ENCODE data around the gene NIPBL. TPM values are rescaled to one million over a fixed set of nuclear protein-coding genes. Genes with fewer than 3 reads are reported as not detected.

NIPBL gene
- total RNA-seq, 1 experiment from 2014 or later, result 69.5 TPM

- CTCF ChIA-PET, result no interaction called here
- TF ChIP-seq EZH2 (IDR thresholded peaks at IDR 0.05; ENCODE audit: borderline replicate concordance, low read depth, low read length, poor library complexity, severe bottlenecking), result no peak
- TF ChIP-seq CTCF (conservative IDR thresholded peaks at IDR 0.05; ENCODE audit: low read depth, low read length), result no peak
- Histone ChIP-seq H3K4me1 (ENCODE audit: insufficient read depth, low read length, poor library complexity, severe bottlenecking) (no peaks in the 10 kb centered on the region), H3K9me3 (ENCODE audit: low read depth, low read length, poor library complexity, severe bottlenecking) (peaks cover 17% of the 10 kb centered on the region), H3K4me3 (ENCODE audit: low read depth, low read length, poor library complexity, severe bottlenecking) (no peak overlapping the region), H3K27ac (ENCODE audit: low read depth, low read length, poor library complexity, severe bottlenecking) (no peak overlapping the region), H3K27me3 (replicated peaks; ENCODE audit: insufficient read depth, low read depth, low read length, poor library complexity) (no peaks in the 10 kb centered on the region), H3K36me3 (ENCODE audit: insufficient read depth, low read length, poor library complexity, severe bottlenecking) (no peaks in the 10 kb centered on the region)
- intact Hi-C loops (cut with micrococcal nuclease; ENCODE audit: unreplicated experiment), result no loop called here
- POLR2A ChIA-PET (ENCODE audit: low non-redundant PET), result no interaction called here
- no peak for DNase-seq (ENCODE audit: low spot score)
- no TSS peak for BruUV-seq (replicated peaks)
These were observed 25.3 kb downstream of the NIPBL start for GRCh38 chr5:36901856-36902255.

- BruUV-seq (replicated peaks), result no TSS peak
- CTCF ChIA-PET, result no interaction called here
These were observed 25.8 kb downstream of the NIPBL start for GRCh38 chr5:36902353-36902752.

GRCh38 chr5:36904677-36905076 is 28.1 kb downstream of the NIPBL start:
- TF ChIP-seq EZH2 (IDR thresholded peaks at IDR 0.05; ENCODE audit: borderline replicate concordance, low read depth, low read length, poor library complexity, severe bottlenecking), result no peak
- no peak for TF ChIP-seq CTCF (conservative IDR thresholded peaks at IDR 0.05; ENCODE audit: low read depth, low read length)
- Histone ChIP-seq H3K36me3 (ENCODE audit: insufficient read depth, low read length, poor library complexity, severe bottlenecking) (no peaks in the 10 kb centered on the region), H3K4me3 (ENCODE audit: low read depth, low read length, poor library complexity, severe bottlenecking) (no peak overlapping the region), H3K27ac (ENCODE audit: low read depth, low read length, poor library complexity, severe bottlenecking) (no peak overlapping the region), H3K27me3 (replicated peaks; ENCODE audit: insufficient read depth, low read depth, low read length, poor library complexity) (no peaks in the 10 kb centered on the region), H3K4me1 (ENCODE audit: insufficient read depth, low read length, poor library complexity, severe bottlenecking) (no peaks in the 10 kb centered on the region), H3K9me3 (ENCODE audit: low read depth, low read length, poor library complexity, severe bottlenecking) (peaks cover 17% of the 10 kb centered on the region)
- no TSS peak for BruUV-seq (replicated peaks)
- ChIA-PET CTCF (no interaction called here), POLR2A (ENCODE audit: low non-redundant PET) (no interaction called here)
- no peak for DNase-seq (ENCODE audit: low spot score)
- intact Hi-C loops (cut with micrococcal nuclease; ENCODE audit: unreplicated experiment), result loop anchor here (5.0 kb wide), 1 partner anchor 918 kb away; no protein-coding TSS in a partner anchor

More at GRCh38 chr5:36902353-36902752, 25.8 kb downstream of the NIPBL start:
- intact Hi-C loops (cut with micrococcal nuclease; ENCODE audit: unreplicated experiment), result no loop called here
- H3K27me3 ChIP-seq (replicated peaks; ENCODE audit: insufficient read depth, low read depth, low read length, poor library complexity), result no peaks in the 10 kb centered on the region
- TF ChIP-seq EZH2 (IDR thresholded peaks at IDR 0.05; ENCODE audit: borderline replicate concordance, low read depth, low read length, poor library complexity, severe bottlenecking) (no peak), CTCF (conservative IDR thresholded peaks at IDR 0.05; ENCODE audit: low read depth, low read length) (no peak)
- peaks cover 17% of the 10 kb centered on the region for H3K9me3 ChIP-seq (ENCODE audit: low read depth, low read length, poor library complexity, severe bottlenecking)
- H3K4me3 ChIP-seq (ENCODE audit: low read depth, low read length, poor library complexity, severe bottlenecking), result no peak overlapping the region
- H3K4me1 ChIP-seq (ENCODE audit: insufficient read depth, low read length, poor library complexity, severe bottlenecking), result no peaks in the 10 kb centered on the region
- H3K36me3 ChIP-seq (ENCODE audit: insufficient read depth, low read length, poor library complexity, severe bottlenecking), result no peaks in the 10 kb centered on the region
- DNase-seq (ENCODE audit: low spot score), result no peak
- H3K27ac ChIP-seq (ENCODE audit: low read depth, low read length, poor library complexity, severe bottlenecking), result no peak overlapping the region
- POLR2A ChIA-PET (ENCODE audit: low non-redundant PET), result no interaction called here
